H1 (cell line): ENCODE data around the gene MKKS. TPM values are rescaled to one million over a fixed set of nuclear protein-coding genes. Genes with fewer than 3 reads are reported as not detected.

ENCODE experiments used
- CTBP2 ChIP-seq: IDR thresholded peaks from 2 replicates; pipeline ENCODE4 v1.7.0; 2011; ENCODE audit warnings: borderline replicate concordance, mild to moderate bottlenecking, moderate library complexity, mixed read lengths, low read length; ENCODE audit not compliant: insufficient read depth, insufficient read length
- EGR1 ChIP-seq: IDR thresholded peaks from 2 replicates; pipeline ENCODE4 v1.6.1; 2011; ENCODE audit warnings: low read depth, low read length, borderline replicate concordance
- MAFK ChIP-seq: IDR thresholded peaks from 2 replicates; pipeline ENCODE4 v1.6.1; 2012; ENCODE audit warnings: low read depth, mild to moderate bottlenecking, improper control_type of control experiment, low read length
- RAD21 ChIP-seq, 2 experiments: IDR thresholded peaks in 1 of 2; conservative IDR thresholded peaks in 1 of 2; 2 replicates each; pipeline ENCODE4 v1.6.1; 2011; ENCODE audit warnings: low read depth in 2 of 2, low read length in 2 of 2, improper control_type of control experiment in 1 of 2, inconsistent platforms in 1 of 2, mild to moderate bottlenecking in 1 of 2, moderate library complexity in 1 of 2
- polyA plus RNA-seq, 7 experiments: library from polyadenylated mRNA; depleted of rRNA in 3 of 7; stranded (reverse) in 5 of 7; unstranded in 2 of 7; fragments of >200 nt in 5 of 7; fragments of 200-250 nt in 2 of 7; gene quantifications; 1 replicate in 5 of 7; 2 replicates in 1 of 7; 4 replicates in 1 of 7; pipeline versions ENCODE4 v1.2.1 to v1.2.3, GENCODE V29; 2011 to 2013; ENCODE audit warnings: missing spikeins in 2 of 7, mixed read lengths in 2 of 7
- total RNA-seq: library from RNA; stranded (reverse); fragmentation: NEBNext Ultra II Directional; extraction: Animal tissue kit (Norgen Biotek cat#: 25700); gene quantifications from 2 replicates; pipeline ENCODE4 v1.2.1, GENCODE V29; 2021
- TF ChIP-seq, protein P1 (sequence below): IDR thresholded peaks from 2 replicates; pipeline ENCODE4 v1.6.1; 2012; ENCODE audit warnings: inconsistent platforms
- TF ChIP-seq, protein P2 (sequence below): IDR thresholded peaks from 2 replicates; pipeline ENCODE4 v1.6.1; 2012; ENCODE audit warnings: low read length, inconsistent platforms
- TF ChIP-seq, protein P3 (sequence below): fragments of 300-600 bp; sonication (generic); IDR thresholded peaks from 2 replicates; pipeline ENCODE4 v1.7.1; 2012; ENCODE audit warnings: low read length, moderate library complexity, mild to moderate bottlenecking, inconsistent platforms; ENCODE audit not compliant: insufficient replicate concordance

MKKS gene
- total and polyA plus RNA-seq, 2 of the 8 experiments (the other 6 are each of a cell fraction or from before 2014, with no cell fraction given), result 15.9 to 24.8 TPM

DNA sequence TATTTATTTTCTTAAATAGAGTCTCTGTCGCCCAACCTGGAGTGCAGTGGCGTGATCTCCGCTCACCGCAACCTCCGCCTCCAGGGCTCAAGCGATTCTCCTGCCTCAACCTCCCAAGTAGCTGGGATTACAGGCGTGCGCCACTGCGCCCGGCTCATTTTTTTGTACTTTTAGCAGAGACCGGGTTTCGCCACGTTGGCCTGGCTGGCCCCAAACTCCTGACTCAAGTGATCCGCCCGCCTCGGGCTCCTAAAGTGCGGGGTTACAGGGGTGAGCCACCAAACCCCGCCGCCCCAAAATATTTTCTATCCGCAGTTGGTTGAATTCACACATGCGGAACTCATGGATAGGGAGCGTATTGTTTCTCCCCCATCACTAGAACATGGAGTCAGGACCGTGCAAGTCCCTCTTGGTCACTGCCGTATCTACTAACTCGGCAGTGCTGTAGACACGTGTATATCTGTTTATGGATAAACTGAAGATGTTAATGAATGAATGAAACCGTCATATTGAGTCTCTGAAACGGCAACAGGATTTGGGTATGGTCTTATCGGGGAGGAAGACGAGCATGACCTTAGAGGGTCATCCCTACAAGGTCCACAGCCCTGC is 904 bp downstream of the MKKS start (continued):
- TF ChIP-seq RAD21 (IDR thresholded peaks at IDR 0.05 in 1 of 2, conservative IDR thresholded peaks at IDR 0.05 in 1 of 2; ENCODE audit: low read depth in 2 of 2, low read length in 2 of 2) (no peak), CTBP2 (no peak), EGR1 (no peak), MAFK (no peak)
- TF ChIP-seq, protein P1, sequence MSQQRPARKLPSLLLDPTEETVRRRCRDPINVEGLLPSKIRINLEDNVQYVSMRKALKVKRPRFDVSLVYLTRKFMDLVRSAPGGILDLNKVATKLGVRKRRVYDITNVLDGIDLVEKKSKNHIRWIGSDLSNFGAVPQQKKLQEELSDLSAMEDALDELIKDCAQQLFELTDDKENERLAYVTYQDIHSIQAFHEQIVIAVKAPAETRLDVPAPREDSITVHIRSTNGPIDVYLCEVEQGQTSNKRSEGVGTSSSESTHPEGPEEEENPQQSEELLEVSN, result no peak
- TF ChIP-seq, protein P2, sequence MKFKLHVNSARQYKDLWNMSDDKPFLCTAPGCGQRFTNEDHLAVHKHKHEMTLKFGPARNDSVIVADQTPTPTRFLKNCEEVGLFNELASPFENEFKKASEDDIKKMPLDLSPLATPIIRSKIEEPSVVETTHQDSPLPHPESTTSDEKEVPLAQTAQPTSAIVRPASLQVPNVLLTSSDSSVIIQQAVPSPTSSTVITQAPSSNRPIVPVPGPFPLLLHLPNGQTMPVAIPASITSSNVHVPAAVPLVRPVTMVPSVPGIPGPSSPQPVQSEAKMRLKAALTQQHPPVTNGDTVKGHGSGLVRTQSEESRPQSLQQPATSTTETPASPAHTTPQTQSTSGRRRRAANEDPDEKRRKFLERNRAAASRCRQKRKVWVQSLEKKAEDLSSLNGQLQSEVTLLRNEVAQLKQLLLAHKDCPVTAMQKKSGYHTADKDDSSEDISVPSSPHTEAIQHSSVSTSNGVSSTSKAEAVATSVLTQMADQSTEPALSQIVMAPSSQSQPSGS, result no peak
- TF ChIP-seq, protein P3, sequence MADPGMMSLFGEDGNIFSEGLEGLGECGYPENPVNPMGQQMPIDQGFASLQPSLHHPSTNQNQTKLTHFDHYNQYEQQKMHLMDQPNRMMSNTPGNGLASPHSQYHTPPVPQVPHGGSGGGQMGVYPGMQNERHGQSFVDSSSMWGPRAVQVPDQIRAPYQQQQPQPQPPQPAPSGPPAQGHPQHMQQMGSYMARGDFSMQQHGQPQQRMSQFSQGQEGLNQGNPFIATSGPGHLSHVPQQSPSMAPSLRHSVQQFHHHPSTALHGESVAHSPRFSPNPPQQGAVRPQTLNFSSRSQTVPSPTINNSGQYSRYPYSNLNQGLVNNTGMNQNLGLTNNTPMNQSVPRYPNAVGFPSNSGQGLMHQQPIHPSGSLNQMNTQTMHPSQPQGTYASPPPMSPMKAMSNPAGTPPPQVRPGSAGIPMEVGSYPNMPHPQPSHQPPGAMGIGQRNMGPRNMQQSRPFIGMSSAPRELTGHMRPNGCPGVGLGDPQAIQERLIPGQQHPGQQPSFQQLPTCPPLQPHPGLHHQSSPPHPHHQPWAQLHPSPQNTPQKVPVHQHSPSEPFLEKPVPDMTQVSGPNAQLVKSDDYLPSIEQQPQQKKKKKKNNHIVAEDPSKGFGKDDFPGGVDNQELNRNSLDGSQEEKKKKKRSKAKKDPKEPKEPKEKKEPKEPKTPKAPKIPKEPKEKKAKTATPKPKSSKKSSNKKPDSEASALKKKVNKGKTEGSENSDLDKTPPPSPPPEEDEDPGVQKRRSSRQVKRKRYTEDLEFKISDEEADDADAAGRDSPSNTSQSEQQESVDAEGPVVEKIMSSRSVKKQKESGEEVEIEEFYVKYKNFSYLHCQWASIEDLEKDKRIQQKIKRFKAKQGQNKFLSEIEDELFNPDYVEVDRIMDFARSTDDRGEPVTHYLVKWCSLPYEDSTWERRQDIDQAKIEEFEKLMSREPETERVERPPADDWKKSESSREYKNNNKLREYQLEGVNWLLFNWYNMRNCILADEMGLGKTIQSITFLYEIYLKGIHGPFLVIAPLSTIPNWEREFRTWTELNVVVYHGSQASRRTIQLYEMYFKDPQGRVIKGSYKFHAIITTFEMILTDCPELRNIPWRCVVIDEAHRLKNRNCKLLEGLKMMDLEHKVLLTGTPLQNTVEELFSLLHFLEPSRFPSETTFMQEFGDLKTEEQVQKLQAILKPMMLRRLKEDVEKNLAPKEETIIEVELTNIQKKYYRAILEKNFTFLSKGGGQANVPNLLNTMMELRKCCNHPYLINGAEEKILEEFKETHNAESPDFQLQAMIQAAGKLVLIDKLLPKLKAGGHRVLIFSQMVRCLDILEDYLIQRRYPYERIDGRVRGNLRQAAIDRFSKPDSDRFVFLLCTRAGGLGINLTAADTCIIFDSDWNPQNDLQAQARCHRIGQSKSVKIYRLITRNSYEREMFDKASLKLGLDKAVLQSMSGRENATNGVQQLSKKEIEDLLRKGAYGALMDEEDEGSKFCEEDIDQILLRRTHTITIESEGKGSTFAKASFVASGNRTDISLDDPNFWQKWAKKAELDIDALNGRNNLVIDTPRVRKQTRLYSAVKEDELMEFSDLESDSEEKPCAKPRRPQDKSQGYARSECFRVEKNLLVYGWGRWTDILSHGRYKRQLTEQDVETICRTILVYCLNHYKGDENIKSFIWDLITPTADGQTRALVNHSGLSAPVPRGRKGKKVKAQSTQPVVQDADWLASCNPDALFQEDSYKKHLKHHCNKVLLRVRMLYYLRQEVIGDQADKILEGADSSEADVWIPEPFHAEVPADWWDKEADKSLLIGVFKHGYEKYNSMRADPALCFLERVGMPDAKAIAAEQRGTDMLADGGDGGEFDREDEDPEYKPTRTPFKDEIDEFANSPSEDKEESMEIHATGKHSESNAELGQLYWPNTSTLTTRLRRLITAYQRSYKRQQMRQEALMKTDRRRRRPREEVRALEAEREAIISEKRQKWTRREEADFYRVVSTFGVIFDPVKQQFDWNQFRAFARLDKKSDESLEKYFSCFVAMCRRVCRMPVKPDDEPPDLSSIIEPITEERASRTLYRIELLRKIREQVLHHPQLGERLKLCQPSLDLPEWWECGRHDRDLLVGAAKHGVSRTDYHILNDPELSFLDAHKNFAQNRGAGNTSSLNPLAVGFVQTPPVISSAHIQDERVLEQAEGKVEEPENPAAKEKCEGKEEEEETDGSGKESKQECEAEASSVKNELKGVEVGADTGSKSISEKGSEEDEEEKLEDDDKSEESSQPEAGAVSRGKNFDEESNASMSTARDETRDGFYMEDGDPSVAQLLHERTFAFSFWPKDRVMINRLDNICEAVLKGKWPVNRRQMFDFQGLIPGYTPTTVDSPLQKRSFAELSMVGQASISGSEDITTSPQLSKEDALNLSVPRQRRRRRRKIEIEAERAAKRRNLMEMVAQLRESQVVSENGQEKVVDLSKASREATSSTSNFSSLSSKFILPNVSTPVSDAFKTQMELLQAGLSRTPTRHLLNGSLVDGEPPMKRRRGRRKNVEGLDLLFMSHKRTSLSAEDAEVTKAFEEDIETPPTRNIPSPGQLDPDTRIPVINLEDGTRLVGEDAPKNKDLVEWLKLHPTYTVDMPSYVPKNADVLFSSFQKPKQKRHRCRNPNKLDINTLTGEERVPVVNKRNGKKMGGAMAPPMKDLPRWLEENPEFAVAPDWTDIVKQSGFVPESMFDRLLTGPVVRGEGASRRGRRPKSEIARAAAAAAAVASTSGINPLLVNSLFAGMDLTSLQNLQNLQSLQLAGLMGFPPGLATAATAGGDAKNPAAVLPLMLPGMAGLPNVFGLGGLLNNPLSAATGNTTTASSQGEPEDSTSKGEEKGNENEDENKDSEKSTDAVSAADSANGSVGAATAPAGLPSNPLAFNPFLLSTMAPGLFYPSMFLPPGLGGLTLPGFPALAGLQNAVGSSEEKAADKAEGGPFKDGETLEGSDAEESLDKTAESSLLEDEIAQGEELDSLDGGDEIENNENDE, result no peak
